Measurements from ENCODE around the gene POLR2A. TPM values are rescaled to one million over a fixed set of nuclear protein-coding genes. Genes with fewer than 3 reads are reported as not detected.

POLR2A gene
- total and polyA plus RNA-seq, 2 experiments from 2014 or later = 46.2 to 75.7 TPM

DNA sequence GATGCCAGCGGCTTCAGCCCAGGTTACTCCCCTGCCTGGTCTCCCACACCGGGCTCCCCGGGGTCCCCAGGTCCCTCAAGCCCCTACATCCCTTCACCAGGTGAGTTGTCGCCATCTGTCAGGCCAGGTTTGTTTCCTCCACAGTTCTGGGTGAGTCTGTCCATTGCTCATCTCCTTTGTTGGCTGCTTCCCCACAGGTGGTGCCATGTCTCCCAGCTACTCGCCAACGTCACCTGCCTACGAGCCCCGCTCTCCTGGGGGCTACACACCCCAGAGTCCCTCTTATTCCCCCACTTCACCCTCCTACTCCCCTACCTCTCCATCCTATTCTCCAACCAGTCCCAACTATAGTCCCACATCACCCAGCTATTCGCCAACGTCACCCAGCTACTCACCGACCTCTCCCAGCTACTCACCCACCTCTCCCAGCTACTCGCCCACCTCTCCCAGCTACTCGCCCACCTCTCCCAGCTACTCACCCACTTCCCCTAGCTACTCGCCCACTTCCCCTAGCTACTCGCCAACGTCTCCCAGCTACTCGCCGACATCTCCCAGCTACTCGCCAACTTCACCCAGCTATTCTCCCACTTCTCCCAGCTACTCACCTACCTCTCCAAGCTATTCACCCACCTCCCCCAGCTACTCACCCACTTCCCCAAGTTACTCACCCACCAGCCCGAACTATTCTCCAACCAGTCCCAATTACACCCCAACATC is 28.8 kb downstream of the POLR2A start:
- Histone ChIP-seq H3K79me2 (ENCODE audit: insufficient read depth) (no peaks in the 10 kb centered on the region), H3K27ac (no peak overlapping the region), H3K9me3 (ENCODE audit: low read depth) (no peaks in the 10 kb centered on the region), H2AFZ (no peak overlapping the region), H3K36me3 (ENCODE audit: low read depth) (peaks cover 42% of the 10 kb centered on the region; the same call in 1 of the 2 replicates), H3K4me3 (no peak overlapping the region), H3K4me2 (ENCODE audit: unreplicated experiment) (no peak overlapping the region), H3K9me2 (ENCODE audit: insufficient read depth) (no peaks in the 10 kb centered on the region), H3F3A (ENCODE audit: insufficient read depth) (peaks cover 23% of the 10 kb centered on the region), H3K9ac (no peak overlapping the region), H4K20me1 (ENCODE audit: insufficient read depth) (no peaks in the 10 kb centered on the region), H3K27me3 (replicated peaks; ENCODE audit: insufficient read depth) (no peaks in the 10 kb centered on the region), H3K4me1 (ENCODE audit: insufficient read depth) (no peaks in the 10 kb centered on the region)
- TF ChIP-seq EZH2 (IDR thresholded peaks at IDR 0.05; ENCODE audit: insufficient read depth, poor library complexity, severe bottlenecking) (no peak), EZH2phosphoT487 (IDR thresholded peaks at IDR 0.05; ENCODE audit: insufficient read depth, low read depth) (no peak)
- 91 to 94% methylated on average over 16 to 20 of the region's 20 CpGs for WGBS, 2 experiments (ENCODE audit: low coverage in 1 of 2, low lambda C conversion rate in 2 of 2, missing lambda C conversion rate in 2 of 2)
- in situ Hi-C loops (cut with MboI) = no loop called here
- DNase-seq = no peak

DNA sequence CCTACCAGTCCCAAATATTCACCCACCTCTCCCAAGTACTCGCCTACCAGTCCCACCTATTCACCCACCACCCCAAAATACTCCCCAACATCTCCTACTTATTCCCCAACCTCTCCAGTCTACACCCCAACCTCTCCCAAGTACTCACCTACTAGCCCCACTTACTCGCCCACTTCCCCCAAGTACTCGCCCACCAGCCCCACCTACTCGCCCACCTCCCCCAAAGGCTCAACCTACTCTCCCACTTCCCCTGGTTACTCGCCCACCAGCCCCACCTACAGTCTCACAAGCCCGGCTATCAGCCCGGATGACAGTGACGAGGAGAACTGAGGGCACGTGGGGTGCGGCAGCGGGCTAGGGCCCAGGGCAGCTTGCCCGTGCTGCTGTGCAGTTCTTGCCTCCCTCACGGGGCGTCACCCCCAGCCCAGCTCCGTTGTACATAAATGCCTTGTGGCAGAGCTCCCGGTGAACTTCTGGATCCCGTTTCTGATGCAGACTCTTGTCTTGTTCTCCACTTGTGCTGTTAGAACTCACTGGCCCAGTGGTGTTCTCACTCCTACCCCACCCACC is 29.8 kb downstream of the POLR2A start:
- TF ChIP-seq EZH2 (IDR thresholded peaks at IDR 0.05; ENCODE audit: insufficient read depth, poor library complexity, severe bottlenecking) = no peak
- no peak for TF ChIP-seq EZH2phosphoT487 (IDR thresholded peaks at IDR 0.05; ENCODE audit: insufficient read depth, low read depth)
- H3K4me1 ChIP-seq (ENCODE audit: insufficient read depth) = no peaks in the 10 kb centered on the region
- WGBS, 2 experiments (ENCODE audit: low coverage in 1 of 2, low lambda C conversion rate in 2 of 2, missing lambda C conversion rate in 2 of 2) = 36 to 44% methylated on average over 14 to 17 of the region's 17 CpGs
- peaks cover 23% of the 10 kb centered on the region for H3F3A ChIP-seq (ENCODE audit: insufficient read depth)
- H4K20me1 ChIP-seq (ENCODE audit: insufficient read depth) = no peaks in the 10 kb centered on the region
- no peaks in the 10 kb centered on the region for H3K27me3 ChIP-seq (replicated peaks; ENCODE audit: insufficient read depth)
- peak; percentile 20 for DNase-seq
- peak overlapping the region; percentile 17; the same call in 1 of the 2 replicates for H3K27ac ChIP-seq
- no peak overlapping the region for H3K4me2 ChIP-seq (ENCODE audit: unreplicated experiment)
- no peak overlapping the region for H2AFZ ChIP-seq
- H3K9me2 ChIP-seq (ENCODE audit: insufficient read depth) = no peaks in the 10 kb centered on the region
- H3K9ac ChIP-seq = no peak overlapping the region; the same call in 1 of the 2 replicates
- H3K9me3 ChIP-seq (ENCODE audit: low read depth) = no peaks in the 10 kb centered on the region
- in situ Hi-C loops (cut with MboI) = no loop called here
- peaks cover 33% of the 10 kb centered on the region; the same call in 1 of the 2 replicates for H3K36me3 ChIP-seq (ENCODE audit: low read depth)
- H3K79me2 ChIP-seq (ENCODE audit: insufficient read depth) = no peaks in the 10 kb centered on the region
- no peak overlapping the region for H3K4me3 ChIP-seq

GRCh38 chr17:7515911-7516610 is 31.9 kb downstream of the POLR2A start:
- in situ Hi-C loops (cut with MboI) = no loop called here
- H4K20me1 ChIP-seq (ENCODE audit: insufficient read depth) = no peaks in the 10 kb centered on the region
- no peak overlapping the region for H3K9ac ChIP-seq
- TF ChIP-seq EZH2phosphoT487 (IDR thresholded peaks at IDR 0.05; ENCODE audit: insufficient read depth, low read depth) = no peak
- TF ChIP-seq EZH2 (IDR thresholded peaks at IDR 0.05; ENCODE audit: insufficient read depth, poor library complexity, severe bottlenecking) = no peak
- peaks cover 20% of the 10 kb centered on the region; the same call in 1 of the 2 replicates for H3K36me3 ChIP-seq (ENCODE audit: low read depth)
- H3K4me3 ChIP-seq = no peak overlapping the region
- H3K27ac ChIP-seq = no peak overlapping the region
- no peaks in the 10 kb centered on the region for H3K27me3 ChIP-seq (replicated peaks; ENCODE audit: insufficient read depth)
- no peaks in the 10 kb centered on the region for H3K9me3 ChIP-seq (ENCODE audit: low read depth)
- H3K4me1 ChIP-seq (ENCODE audit: insufficient read depth) = no peaks in the 10 kb centered on the region
- peaks cover 16% of the 10 kb centered on the region for H3F3A ChIP-seq (ENCODE audit: insufficient read depth)
- H3K79me2 ChIP-seq (ENCODE audit: insufficient read depth) = no peaks in the 10 kb centered on the region
- H2AFZ ChIP-seq = no peak overlapping the region
- H3K9me2 ChIP-seq (ENCODE audit: insufficient read depth) = no peaks in the 10 kb centered on the region
- no peak for DNase-seq
- 87 to 89% methylated on average over 11 to 13 of the region's 13 CpGs for WGBS, 2 experiments (ENCODE audit: low coverage in 1 of 2, low lambda C conversion rate in 2 of 2, missing lambda C conversion rate in 2 of 2)
- H3K4me2 ChIP-seq (ENCODE audit: unreplicated experiment) = no peak overlapping the region

- H3K4me2 ChIP-seq (ENCODE audit: unreplicated experiment) = no peak overlapping the region
- H3K36me3 ChIP-seq (ENCODE audit: low read depth) = no peaks in the 10 kb centered on the region
- in situ Hi-C loops (cut with MboI) = no loop called here
- H3F3A ChIP-seq (ENCODE audit: insufficient read depth) = no peaks in the 10 kb centered on the region
- no peak overlapping the region for H2AFZ ChIP-seq
- DNase-seq = peak; percentile 30
- H3K27me3 ChIP-seq (replicated peaks; ENCODE audit: insufficient read depth) = no peaks in the 10 kb centered on the region
- TF ChIP-seq EZH2phosphoT487 (IDR thresholded peaks at IDR 0.05; ENCODE audit: insufficient read depth, low read depth) (no peak), EZH2 (IDR thresholded peaks at IDR 0.05; ENCODE audit: insufficient read depth, poor library complexity, severe bottlenecking) (no peak)
- H3K4me3 ChIP-seq = no peak overlapping the region
- WGBS, 2 experiments (ENCODE audit: low coverage in 1 of 2, low lambda C conversion rate in 2 of 2, missing lambda C conversion rate in 2 of 2) = 50 to 56% methylated on average over 10 of the region's 10 CpGs
- no peaks in the 10 kb centered on the region for H3K9me3 ChIP-seq (ENCODE audit: low read depth)
- H3K9ac ChIP-seq = no peak overlapping the region
- H3K79me2 ChIP-seq (ENCODE audit: insufficient read depth) = no peaks in the 10 kb centered on the region
- no peak overlapping the region for H3K27ac ChIP-seq
- no peaks in the 10 kb centered on the region for H3K9me2 ChIP-seq (ENCODE audit: insufficient read depth)
- no peaks in the 10 kb centered on the region for H3K4me1 ChIP-seq (ENCODE audit: insufficient read depth)
- no peaks in the 10 kb centered on the region for H4K20me1 ChIP-seq (ENCODE audit: insufficient read depth)
Measured at GRCh38 chr17:7523033-7523432, 38.9 kb downstream of the POLR2A start.
